GM13976 (cell line): ENCODE measurements around the gene TMEM106A.
A peak's percentile ranks its signal among the peaks of the same experiment; 100 is the strongest.
"Not testable (repeated sequence)": the region's sequence is repeated elsewhere in the genome, so short reads cannot be mapped to it uniquely, and the experiment has no call there.

Experiments used
- DNase-seq: peaks from one replicate; pipeline ENCODE4 v3.0.0; 2012; ENCODE audit warnings: low spot score
- CTCF ChIP-seq: IDR thresholded peaks from 2 replicates; pipeline ENCODE4 v1.5.1; 2012; ENCODE audit warnings: borderline replicate concordance, mild to moderate bottlenecking; ENCODE audit not compliant: insufficient read depth; ENCODE audit errors: extremely low read depth, missing control alignments, control extremely low read depth
- in situ Hi-C: fragments of 300-500 bp; cut with MboI; formaldehyde crosslinking; loops from one replicate; pipeline ENCODE4 v1.12.0; 2022; ENCODE audit warnings: low sequenced_read_pairs, mixed read lengths, inconsistent platforms; ENCODE audit not compliant: unreplicated experiment

TMEM106A gene

GRCh38 chr17:43211480-43212402, at the start of gene TMEM106A:
TSS of gene TMEM106A (plus strand) at chr17:43211875. CDS start at chr17:43213042, 1,167 bp downstream.
- peak; percentile 95 for DNase-seq
- in situ Hi-C loops, result loop anchor here (25.0 kb wide), 1 partner anchor 101 kb away; no protein-coding TSS in a partner anchor

GRCh38 chr17:43165971-43166370, 45.7 kb upstream of the TMEM106A start:
- DNase-seq, in situ Hi-C loops: not testable (repeated sequence)

More at GRCh38 chr17:43211480-43212402, at the start of gene TMEM106A:
- peak; percentile 11 for TF ChIP-seq CTCF

GRCh38 chr17:43169561-43170139, 42.0 kb upstream of the TMEM106A start:
- peak; percentile 47 for DNase-seq
- in situ Hi-C loops, result no loop called here
- TF ChIP-seq CTCF, result no peak

GRCh38 chr17:43170140-43170765, 41.4 kb upstream of the TMEM106A start:
- in situ Hi-C loops, result no loop called here
- TF ChIP-seq CTCF, result no peak
- DNase-seq, result peak; percentile 96

- in situ Hi-C loops, result no loop called here
- peak; percentile 43 for TF ChIP-seq CTCF
- peak; percentile 96 for DNase-seq
These were observed 40.7 kb upstream of the TMEM106A start, which contains the start of gene NBR1 for GRCh38 chr17:43170766-43171585. TSS of gene NBR1 (plus strand) at chr17:43171214. CDS start at chr17:43175800, 4,586 bp downstream.

- DNase-seq, result no peak
- in situ Hi-C loops, result no loop called here
- no peak for TF ChIP-seq CTCF
These were observed 39.8 kb upstream of the TMEM106A start for GRCh38 chr17:43171586-43172487.
